Activated T-helper 1 cell treated with anti-CD3 and anti-CD28 coated beads, Interleukin-2, amount 50 U/mL, for 16 hours (primary cell): ENCODE measurements around the gene MKKS.
"Not testable (repeated sequence)": the region's sequence is repeated elsewhere in the genome, so short reads cannot be mapped to it uniquely, and the experiment has no call there.

Experiments
- DNase-seq, 2 donors: peaks; one replicate each; pipeline ENCODE4 v3.0.0-alpha.2; 2020; ENCODE audit warnings: low read depth in 1 of 2, low spot score in 1 of 2

Gene MKKS

DNA sequence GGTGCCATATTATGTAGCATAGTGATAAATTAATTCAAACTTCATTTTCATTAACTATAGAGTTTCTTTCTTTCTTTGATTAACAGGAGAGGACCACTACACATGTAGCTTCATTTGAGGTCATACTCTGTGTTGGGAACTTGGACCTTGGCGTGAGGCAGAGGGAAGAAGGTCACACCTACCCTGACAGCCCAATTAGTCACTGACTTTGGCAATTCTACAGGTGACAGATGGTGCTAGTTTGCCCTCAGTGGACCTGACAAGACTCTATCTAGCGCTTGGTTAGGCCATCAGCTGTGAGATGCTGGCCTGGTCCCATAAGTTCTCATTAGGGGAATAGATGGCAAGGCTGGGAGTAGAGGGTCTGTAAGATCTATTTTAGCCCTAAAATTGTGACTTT lies 15.2 kb upstream of the MKKS start:
- DNase-seq, result no peak

DNA sequence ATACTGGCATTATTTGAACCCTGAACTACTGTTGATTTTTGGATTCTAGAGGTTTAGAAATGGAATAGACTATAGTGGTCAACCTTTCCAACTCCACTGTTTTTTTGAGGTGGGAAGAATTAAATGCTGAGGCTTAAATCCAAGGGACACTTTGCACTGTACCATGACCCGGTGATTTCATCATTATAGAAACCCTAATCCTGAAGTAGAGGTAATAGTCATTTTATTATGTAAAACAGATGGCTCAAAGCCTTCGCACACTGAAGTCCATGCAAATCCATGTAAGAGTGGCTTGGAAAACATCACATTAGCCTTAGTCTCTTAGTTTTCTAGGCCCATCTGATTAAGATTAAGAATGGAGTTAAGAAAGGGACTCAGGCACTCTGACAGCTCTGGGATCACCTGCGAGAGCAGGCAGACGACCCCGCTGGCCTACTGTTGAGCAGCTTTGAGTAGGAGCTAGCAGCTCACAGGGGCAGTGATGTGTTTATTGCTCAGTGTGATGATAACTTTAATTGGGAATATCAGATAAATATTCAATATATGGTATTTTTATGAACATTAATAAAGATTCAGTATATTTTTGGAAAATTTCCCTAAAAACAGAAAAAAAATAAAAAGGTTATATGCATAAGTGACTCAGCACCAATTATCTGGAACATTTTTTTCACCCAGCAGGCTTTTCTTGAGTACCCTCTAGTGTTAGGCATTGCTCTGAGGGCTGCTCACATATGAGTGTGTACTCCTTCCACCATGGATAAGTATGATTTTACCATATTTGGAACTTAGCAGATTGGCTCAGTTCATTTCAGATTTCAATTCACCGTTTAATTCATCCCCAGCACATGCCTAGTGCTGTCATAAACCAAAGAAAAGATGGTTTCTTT lies 14.5 kb upstream of the MKKS start:
- no peak for DNase-seq

- peak in 1 of 2 donors; percentile 23 for DNase-seq
These were observed 13.0 kb upstream of the MKKS start for GRCh38 chr20:10447028-10447427.

GRCh38 chr20:10445758-10446157 lies 11.7 kb upstream of the MKKS start:
- no peak for DNase-seq

DNA sequence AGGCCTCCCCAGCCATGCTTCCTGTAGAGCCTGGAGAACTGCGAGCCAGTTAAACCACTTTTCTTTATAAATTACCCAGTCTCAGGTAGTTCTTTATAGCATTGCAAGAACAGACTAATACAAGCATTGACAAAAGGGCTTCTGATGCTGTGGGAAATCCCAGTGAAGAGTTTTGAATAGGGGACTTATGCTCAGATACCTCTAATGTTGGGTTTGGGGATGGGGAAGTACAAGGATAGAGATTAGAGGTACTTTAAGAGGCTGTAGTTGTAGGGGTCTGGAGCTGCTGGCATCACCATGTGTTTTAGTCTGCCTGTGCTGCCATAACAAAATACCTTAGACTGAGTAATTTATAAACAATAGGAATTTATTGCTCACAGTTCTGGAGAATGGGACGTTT lies 9.9 kb upstream of the MKKS start:
- no peak for DNase-seq

DNA sequence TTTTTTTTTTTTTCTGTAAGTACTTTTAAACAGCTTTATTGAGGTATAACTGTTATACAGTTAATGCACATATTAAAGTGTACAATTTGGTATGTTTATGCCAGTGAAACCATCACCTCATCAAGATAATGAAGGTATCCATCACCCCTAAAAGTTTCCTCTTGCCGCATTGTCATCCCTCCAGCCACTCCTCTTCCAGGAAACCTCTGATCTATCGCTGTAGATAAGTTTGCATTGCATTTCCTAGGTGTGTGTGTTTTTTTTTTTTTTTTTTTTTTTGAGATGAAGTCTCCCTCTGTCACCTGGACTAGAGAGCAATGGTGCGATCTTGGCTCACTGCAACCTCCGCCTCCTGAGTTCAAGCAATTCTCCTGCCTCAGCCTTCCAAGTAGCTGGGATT lies 4.2 kb upstream of the MKKS start:
- DNase-seq, result no peak

- no peak for DNase-seq
These were observed 2.2 kb upstream of the MKKS start for GRCh38 chr20:10436053-10436699.

DNA sequence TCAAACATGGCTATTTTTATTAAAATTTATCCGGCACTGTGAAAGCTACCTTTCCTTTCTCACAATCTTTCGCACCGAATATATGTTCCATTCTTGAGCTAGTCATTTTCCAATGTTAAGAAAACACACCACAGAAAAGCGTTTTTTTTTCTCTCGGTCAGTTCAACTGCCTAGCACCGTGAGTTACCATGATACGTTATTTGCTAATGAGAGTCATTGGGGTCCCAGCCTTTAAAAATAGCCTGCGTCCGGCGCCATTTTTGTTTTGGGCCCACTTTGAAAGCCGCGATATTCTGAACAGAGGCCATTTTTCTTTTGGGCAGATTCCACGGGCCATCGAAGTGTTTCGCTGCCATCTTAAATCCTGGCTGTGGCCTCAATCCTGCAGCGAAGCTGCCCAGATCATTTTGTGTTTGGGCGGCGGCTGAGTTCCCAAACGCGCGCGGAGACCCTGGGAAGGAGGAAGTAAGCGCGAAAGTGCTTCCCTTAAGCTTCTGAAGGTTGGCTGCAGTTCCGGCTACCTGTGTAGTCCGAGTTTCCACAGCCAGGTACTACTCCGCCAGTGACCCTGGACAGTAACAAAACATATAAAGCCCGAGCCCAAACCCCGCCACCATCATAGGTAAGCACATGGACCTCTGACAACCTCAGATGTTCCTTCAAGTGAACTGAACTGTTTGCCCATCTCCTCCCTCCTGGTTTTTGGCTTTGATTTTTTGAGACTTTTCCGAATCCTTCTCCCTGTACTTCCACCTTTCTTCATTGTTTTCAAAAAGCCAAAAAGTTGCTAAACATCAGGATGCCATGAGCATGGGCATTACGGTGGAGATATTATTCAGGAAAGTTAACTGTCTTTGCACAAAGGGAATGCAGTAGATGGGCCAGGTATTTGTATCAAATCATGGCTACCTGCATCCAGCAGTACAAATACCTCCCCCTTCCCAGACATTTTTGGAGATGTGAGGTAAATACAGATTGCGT lies 1.1 kb upstream of the MKKS start, which contains the start of gene SLX4IP:
Gene SLX4IP (plus strand): TSS at position 474 of the 981 bp plus-strand sequence. CDS start 22,900 bp downstream, outside the sequence.
- DNase-seq, result peak; percentile 58 to 72

DNA sequence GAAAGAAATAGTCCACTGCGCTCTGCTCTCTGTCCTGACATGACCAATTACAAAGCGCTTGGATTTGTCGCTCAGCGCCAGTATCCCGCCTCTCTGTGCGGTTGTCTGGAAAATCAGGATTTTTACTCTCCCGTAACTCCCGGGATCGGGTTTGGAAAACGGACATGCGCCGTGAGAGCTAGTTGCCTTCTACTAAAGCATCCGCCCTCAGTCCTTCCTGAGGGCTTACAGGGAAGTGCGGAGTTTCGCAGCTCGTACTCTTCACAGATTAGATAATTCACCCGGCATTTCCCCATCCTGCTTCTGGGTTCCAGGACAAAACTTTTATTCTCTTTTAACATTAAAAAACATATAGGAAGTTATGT lies 427 bp upstream of the MKKS start:
- peak; percentile 41 to 63 for DNase-seq

DNA sequence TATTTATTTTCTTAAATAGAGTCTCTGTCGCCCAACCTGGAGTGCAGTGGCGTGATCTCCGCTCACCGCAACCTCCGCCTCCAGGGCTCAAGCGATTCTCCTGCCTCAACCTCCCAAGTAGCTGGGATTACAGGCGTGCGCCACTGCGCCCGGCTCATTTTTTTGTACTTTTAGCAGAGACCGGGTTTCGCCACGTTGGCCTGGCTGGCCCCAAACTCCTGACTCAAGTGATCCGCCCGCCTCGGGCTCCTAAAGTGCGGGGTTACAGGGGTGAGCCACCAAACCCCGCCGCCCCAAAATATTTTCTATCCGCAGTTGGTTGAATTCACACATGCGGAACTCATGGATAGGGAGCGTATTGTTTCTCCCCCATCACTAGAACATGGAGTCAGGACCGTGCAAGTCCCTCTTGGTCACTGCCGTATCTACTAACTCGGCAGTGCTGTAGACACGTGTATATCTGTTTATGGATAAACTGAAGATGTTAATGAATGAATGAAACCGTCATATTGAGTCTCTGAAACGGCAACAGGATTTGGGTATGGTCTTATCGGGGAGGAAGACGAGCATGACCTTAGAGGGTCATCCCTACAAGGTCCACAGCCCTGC lies 904 bp downstream of the MKKS start:
- no peak for DNase-seq

GRCh38 chr20:10432079-10432478 lies 1.9 kb downstream of the MKKS start:
- no peak for DNase-seq

GRCh38 chr20:10430704-10431103 lies 3.3 kb downstream of the MKKS start:
- no peak for DNase-seq

DNA sequence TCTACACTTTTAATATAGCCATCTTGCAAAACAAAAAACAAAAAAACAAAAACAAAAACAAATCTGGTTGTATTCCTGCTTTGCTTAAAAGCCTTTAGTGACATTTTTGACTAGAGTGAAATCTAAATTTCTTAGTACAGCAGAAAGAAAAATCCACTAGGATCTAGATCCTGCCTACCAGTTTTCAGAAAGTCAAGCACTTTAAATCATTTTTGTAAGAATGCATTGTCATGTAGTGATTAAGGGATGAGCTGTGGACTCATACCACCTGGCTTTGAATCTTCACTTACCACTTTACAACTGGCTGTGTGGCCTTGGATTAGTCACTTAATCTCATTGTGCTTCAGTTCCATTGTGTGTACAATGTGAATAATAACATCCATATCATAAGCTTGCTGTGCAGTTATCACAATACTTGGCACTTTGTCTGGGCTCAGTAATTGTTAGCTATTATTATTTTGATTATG lies 4.0 kb downstream of the MKKS start:
- DNase-seq, result no peak

DNA sequence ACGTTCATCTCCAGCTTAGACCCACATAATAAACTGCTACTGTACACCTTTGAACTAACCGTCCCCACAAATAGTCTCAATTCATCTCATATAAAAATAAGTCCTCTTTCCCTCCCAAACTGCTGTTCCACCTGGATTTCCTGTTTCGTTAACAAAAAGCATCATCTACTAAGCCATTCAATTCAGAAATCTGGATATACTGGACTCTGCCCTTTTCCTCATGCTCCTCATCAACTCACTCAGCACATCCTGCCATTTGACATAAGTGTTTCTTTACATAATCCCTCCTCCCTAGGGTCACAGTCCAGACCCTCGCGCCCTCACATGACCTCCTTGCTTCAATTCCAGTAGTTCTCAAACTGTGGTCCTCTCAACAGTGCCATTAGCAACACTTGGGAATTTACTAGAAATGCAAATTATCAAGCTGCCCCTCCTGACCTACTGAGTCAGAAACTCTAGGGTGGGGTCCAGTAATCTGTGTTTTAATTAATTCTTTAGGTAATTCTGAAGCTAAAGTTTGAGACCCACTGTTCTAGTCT lies 4.5 kb downstream of the MKKS start:
- no peak for DNase-seq

DNA sequence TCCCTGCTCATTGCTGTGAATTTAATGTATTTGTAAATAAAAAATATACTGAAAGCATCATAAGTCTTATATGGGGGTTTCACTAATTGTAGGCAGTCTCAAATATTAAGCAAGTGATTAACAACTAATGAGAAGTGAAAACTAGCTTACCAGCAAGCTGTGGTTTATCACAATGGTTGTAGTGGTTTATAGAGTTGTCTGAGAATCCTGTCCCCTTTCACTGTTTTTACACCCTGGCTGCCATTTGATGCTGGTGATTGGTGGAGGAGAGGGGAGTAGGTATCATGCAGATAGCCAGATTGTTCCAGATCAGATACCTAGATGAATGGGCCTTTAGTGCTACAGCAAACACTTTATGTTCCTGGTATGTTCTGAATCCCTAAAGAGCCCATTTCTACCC lies 6.0 kb downstream of the MKKS start:
- DNase-seq, result no peak

DNA sequence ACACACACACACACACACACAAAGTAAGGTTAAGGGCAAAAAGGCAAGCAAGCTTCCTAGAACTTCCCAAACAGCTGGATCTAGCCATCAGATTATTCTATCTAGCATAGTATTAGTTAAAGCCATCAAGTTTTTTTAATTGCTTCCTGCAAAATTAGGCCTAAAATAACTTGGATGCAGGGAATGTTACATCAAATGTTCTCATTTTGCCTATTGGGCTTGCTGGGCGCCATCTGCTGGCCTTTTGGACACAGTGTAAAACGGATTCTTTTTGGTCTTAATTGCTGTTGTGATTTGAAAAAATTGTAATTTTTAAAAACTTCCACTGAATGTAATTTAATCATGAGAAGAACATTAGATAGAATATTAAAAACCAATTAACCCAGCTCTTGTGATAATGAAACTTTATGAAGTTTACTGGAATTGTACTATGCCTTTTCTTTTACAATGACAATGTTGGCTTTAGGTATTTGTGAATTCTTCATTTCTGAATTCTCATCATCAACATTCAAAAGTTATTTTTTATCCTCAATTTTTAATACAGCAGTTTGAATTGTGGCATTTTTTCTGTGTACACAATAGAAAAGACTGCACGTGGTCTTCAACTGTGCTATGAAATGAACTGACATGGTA lies 6.8 kb downstream of the MKKS start:
- no peak for DNase-seq

DNA sequence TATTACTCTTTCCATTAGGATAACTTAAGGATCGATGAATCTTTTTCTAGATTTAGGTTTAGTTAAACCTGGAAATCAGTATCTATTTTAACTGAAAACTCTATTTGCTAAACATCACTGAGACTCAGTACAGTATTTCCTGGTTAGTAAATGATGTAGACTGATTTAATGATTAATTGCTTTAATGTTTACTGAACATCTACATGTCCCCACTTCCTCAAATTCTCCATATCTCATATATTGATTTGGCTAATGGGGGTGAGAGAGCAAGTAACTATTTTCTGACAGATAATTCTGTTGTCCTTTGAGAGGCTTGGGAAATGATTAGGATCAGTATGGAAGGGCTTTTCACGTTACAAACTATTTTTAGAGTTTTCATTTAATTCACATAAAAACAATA lies 10.3 kb downstream of the MKKS start:
- DNase-seq, result no peak

DNA sequence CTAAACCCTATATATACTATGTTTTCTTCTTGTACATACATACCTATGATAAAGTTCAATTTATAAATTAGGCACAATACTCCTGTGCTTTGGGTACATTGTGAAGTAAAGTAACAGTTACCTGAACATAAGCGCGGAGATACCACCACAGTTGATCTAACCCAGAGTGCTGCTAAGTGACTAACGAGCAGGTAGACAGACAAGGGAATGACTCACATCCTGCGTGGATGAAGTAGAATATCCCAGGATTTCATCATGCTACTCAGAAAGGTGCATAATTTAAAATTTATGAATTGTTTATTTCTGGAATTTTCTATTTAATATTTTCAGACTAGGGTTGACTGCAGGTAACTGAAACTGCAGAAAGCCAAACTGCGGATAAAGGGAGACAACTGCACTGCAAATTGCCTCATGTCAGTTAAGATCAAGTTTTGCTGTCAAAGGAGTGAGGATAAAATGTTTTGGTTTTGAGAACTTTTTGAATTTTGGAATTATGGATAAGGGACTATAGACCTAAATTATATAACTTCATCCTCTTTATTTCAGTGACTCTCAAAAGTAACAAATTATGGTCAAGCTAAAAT lies 14.4 kb downstream of the MKKS start:
- no peak for DNase-seq

DNA sequence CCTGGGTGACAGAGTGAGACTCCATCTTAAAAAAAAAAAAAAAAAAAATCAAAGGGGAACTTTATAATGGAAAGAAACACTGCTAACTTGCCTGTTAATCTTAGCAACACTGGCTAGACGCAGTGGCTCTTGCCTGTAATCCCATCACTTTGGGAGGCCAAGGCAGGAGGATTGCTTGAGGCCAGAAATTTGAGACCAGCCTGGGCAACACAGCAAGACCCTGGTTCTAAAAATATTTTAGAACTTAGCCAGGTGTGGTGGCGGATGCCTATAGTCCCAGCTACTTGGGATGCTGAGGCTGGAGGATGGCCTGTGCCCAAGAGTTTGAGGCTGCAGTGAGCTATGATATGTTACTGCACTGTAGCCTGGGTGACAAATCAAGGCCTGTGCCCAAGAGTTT lies 16.8 kb downstream of the MKKS start:
- not testable (repeated sequence) for DNase-seq
